Measurements from ENCODE around the gene TMCO5A.

TMCO5A gene

GRCh38 chr15:37931321-37931720, 3.1 kb upstream of the TMCO5A start:
- no peaks in the 10 kb centered on the region for H3K79me2 ChIP-seq (ENCODE audit: low read length)
- no peaks in the 10 kb centered on the region for H3K9me2 ChIP-seq (replicated peaks; ENCODE audit: insufficient read depth, low read length)
- DNase-seq: no peak
- H2AFZ ChIP-seq (ENCODE audit: low read length): no peak overlapping the region
- no peaks in the 10 kb centered on the region for H4K20me1 ChIP-seq (ENCODE audit: insufficient read depth, low read length)
- no peaks in the 10 kb centered on the region for H3K9me3 ChIP-seq (replicated peaks; ENCODE audit: insufficient read depth, low read length)
- no peaks in the 10 kb centered on the region for H3K4me1 ChIP-seq (ENCODE audit: low read length)
- H3K9ac ChIP-seq (ENCODE audit: low read length): no peak overlapping the region
- no peak overlapping the region for H3K4me3 ChIP-seq (ENCODE audit: low read length)
- no peaks in the 10 kb centered on the region for H3F3A ChIP-seq (ENCODE audit: insufficient read depth, low read length)
- H3K27me3 ChIP-seq (replicated peaks; ENCODE audit: insufficient read depth, low read length): no peaks in the 10 kb centered on the region
- no peak overlapping the region for H3K27ac ChIP-seq (ENCODE audit: low read length)
- no peaks in the 10 kb centered on the region for H3K36me3 ChIP-seq (replicated peaks; ENCODE audit: insufficient read depth, low read length)
- no peak overlapping the region for H3K4me2 ChIP-seq (ENCODE audit: low read depth, low read length)
- TF ChIP-seq EZH2 (optimal IDR thresholded peaks at IDR 0.05; ENCODE audit: low read depth, low read length): no peak
- TF ChIP-seq CTCF (IDR thresholded peaks at IDR 0.05; ENCODE audit: low read length): no peak
- TF ChIP-seq EZH2phosphoT487 (IDR thresholded peaks at IDR 0.05; ENCODE audit: low read length): no peak

- H3K9ac ChIP-seq (ENCODE audit: low read length): no peak overlapping the region
- DNase-seq: no peak
- H3K36me3 ChIP-seq (replicated peaks; ENCODE audit: insufficient read depth, low read length): no peaks in the 10 kb centered on the region
- H2AFZ ChIP-seq (ENCODE audit: low read length): no peak overlapping the region
- TF ChIP-seq EZH2 (optimal IDR thresholded peaks at IDR 0.05; ENCODE audit: low read depth, low read length): no peak
- H4K20me1 ChIP-seq (ENCODE audit: insufficient read depth, low read length): no peaks in the 10 kb centered on the region
- H3F3A ChIP-seq (ENCODE audit: insufficient read depth, low read length): no peaks in the 10 kb centered on the region
- no peaks in the 10 kb centered on the region for H3K27me3 ChIP-seq (replicated peaks; ENCODE audit: insufficient read depth, low read length)
- H3K27ac ChIP-seq (ENCODE audit: low read length): no peak overlapping the region
- H3K4me2 ChIP-seq (ENCODE audit: low read depth, low read length): no peak overlapping the region
- H3K4me3 ChIP-seq (ENCODE audit: low read length): no peak overlapping the region
- no peaks in the 10 kb centered on the region for H3K9me3 ChIP-seq (replicated peaks; ENCODE audit: insufficient read depth, low read length)
- H3K79me2 ChIP-seq (ENCODE audit: low read length): no peaks in the 10 kb centered on the region
- H3K9me2 ChIP-seq (replicated peaks; ENCODE audit: insufficient read depth, low read length): no peaks in the 10 kb centered on the region
- H3K4me1 ChIP-seq (ENCODE audit: low read length): no peaks in the 10 kb centered on the region
Measured at GRCh38 chr15:37931868-37932267, 2.6 kb upstream of the TMCO5A start.

GRCh38 chr15:37932549-37932948, 1.9 kb upstream of the TMCO5A start:
- H3K36me3 ChIP-seq (replicated peaks; ENCODE audit: insufficient read depth, low read length): no peaks in the 10 kb centered on the region
- H3K9me3 ChIP-seq (replicated peaks; ENCODE audit: insufficient read depth, low read length): no peaks in the 10 kb centered on the region
- H3K9me2 ChIP-seq (replicated peaks; ENCODE audit: insufficient read depth, low read length): no peaks in the 10 kb centered on the region
- H3F3A ChIP-seq (ENCODE audit: insufficient read depth, low read length): no peaks in the 10 kb centered on the region
- H3K79me2 ChIP-seq (ENCODE audit: low read length): no peaks in the 10 kb centered on the region
- no peak overlapping the region for H3K4me3 ChIP-seq (ENCODE audit: low read length)
- H3K27me3 ChIP-seq (replicated peaks; ENCODE audit: insufficient read depth, low read length): no peaks in the 10 kb centered on the region
- no peaks in the 10 kb centered on the region for H3K4me1 ChIP-seq (ENCODE audit: low read length)
- no peak overlapping the region for H2AFZ ChIP-seq (ENCODE audit: low read length)
- no peaks in the 10 kb centered on the region for H4K20me1 ChIP-seq (ENCODE audit: insufficient read depth, low read length)
- no peak overlapping the region for H3K9ac ChIP-seq (ENCODE audit: low read length)
- DNase-seq: no peak
- no peak for TF ChIP-seq CTCF (IDR thresholded peaks at IDR 0.05; ENCODE audit: low read length)
- TF ChIP-seq EZH2 (optimal IDR thresholded peaks at IDR 0.05; ENCODE audit: low read depth, low read length): no peak
- TF ChIP-seq EZH2phosphoT487 (IDR thresholded peaks at IDR 0.05; ENCODE audit: low read length): no peak
- H3K4me2 ChIP-seq (ENCODE audit: low read depth, low read length): no peak overlapping the region
- no peak overlapping the region for H3K27ac ChIP-seq (ENCODE audit: low read length)

GRCh38 chr15:37933666-37934065, 774 bp upstream of the TMCO5A start:
- no peak overlapping the region for H3K9ac ChIP-seq (ENCODE audit: low read length)
- H3K4me3 ChIP-seq (ENCODE audit: low read length): no peak overlapping the region
- no peaks in the 10 kb centered on the region for H3K4me1 ChIP-seq (ENCODE audit: low read length)
- no peaks in the 10 kb centered on the region for H3K36me3 ChIP-seq (replicated peaks; ENCODE audit: insufficient read depth, low read length)
- H3K9me3 ChIP-seq (replicated peaks; ENCODE audit: insufficient read depth, low read length): no peaks in the 10 kb centered on the region
- DNase-seq: no peak
- no peaks in the 10 kb centered on the region for H3K27me3 ChIP-seq (replicated peaks; ENCODE audit: insufficient read depth, low read length)
- H3K4me2 ChIP-seq (ENCODE audit: low read depth, low read length): no peak overlapping the region
- no peaks in the 10 kb centered on the region for H3F3A ChIP-seq (ENCODE audit: insufficient read depth, low read length)
- H3K27ac ChIP-seq (ENCODE audit: low read length): no peak overlapping the region
- H3K9me2 ChIP-seq (replicated peaks; ENCODE audit: insufficient read depth, low read length): no peaks in the 10 kb centered on the region
- H4K20me1 ChIP-seq (ENCODE audit: insufficient read depth, low read length): no peaks in the 10 kb centered on the region
- TF ChIP-seq EZH2phosphoT487 (IDR thresholded peaks at IDR 0.05; ENCODE audit: low read length) (no peak), EZH2 (optimal IDR thresholded peaks at IDR 0.05; ENCODE audit: low read depth, low read length) (no peak), CTCF (IDR thresholded peaks at IDR 0.05; ENCODE audit: low read length) (no peak)
- no peaks in the 10 kb centered on the region for H3K79me2 ChIP-seq (ENCODE audit: low read length)
- no peak overlapping the region for H2AFZ ChIP-seq (ENCODE audit: low read length)

Measured in MM.1S (cell line).